ENCODE results near the gene LAMA2. TPM values are rescaled to one million over a fixed set of nuclear protein-coding genes. Genes with fewer than 3 reads are reported as not detected.

The LAMA2 gene
- total and polyA plus RNA-seq, 2 donors (not counting 3 experiments of a cell fraction or from before 2014, with no cell fraction given) = 0.51 to 0.75 TPM

DNA sequence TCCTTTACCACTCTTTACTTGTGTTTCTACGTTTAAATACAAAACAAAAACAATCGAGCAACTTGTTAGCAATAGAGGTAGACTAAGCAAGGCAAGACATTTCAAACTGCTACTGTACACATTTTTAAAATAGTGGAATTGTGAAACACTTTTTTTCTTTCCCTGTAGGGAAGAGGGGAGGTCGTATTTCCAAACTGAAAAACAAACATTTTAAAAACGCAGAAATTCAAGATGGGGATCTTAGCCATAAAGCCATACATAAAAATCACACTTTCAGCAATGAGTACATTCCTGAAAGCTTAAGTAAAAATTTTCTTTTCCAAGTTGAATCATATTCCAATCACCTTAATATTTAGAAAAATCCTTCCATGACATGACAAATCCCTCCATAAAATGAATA is 267.6 kb downstream of the LAMA2 start:
- no peak overlapping the region for H3K27ac ChIP-seq (ENCODE audit: insufficient read depth, low read depth, low read length)
- no peaks in the 10 kb centered on the region for H3K79me2 ChIP-seq (ENCODE audit: control insufficient read depth, insufficient read depth, low read length)
- no peak overlapping the region for H3K4me3 ChIP-seq (replicated peaks in 1 of 3; ENCODE audit: insufficient read depth in 1 of 3, low read depth in 1 of 3, low read length in 3 of 3)
- no peaks in the 10 kb centered on the region for H4K20me1 ChIP-seq (replicated peaks; ENCODE audit: control insufficient read depth, extremely low read depth, insufficient read depth, low read length)
- CTCF ChIA-PET = no interaction called here
- DNase-seq (ENCODE audit: low read depth, low spot score) (no peak), FAIRE-seq (no peak)
- H3K9me3 ChIP-seq (replicated peaks; ENCODE audit: control insufficient read depth, insufficient read depth, low read length) = no peaks in the 10 kb centered on the region
- H3K36me3 ChIP-seq (ENCODE audit: control insufficient read depth in 2 of 2, extremely low read depth in 1 of 2, insufficient read depth in 2 of 2, low read length in 2 of 2) = no peaks in the 10 kb centered on the region
- no peak overlapping the region for H3K9ac ChIP-seq (replicated peaks; ENCODE audit: extremely low read depth, insufficient read depth, low read length)
- H3K4me1 ChIP-seq (ENCODE audit: control insufficient read depth, extremely low read depth, insufficient read depth, low read length) = no peaks in the 10 kb centered on the region
- no peak for TF ChIP-seq JUN (IDR thresholded peaks at IDR 0.05; ENCODE audit: borderline replicate concordance, insufficient read depth, insufficient read length, low read depth)
- TF ChIP-seq FOS (IDR thresholded peaks at IDR 0.05; ENCODE audit: borderline replicate concordance, insufficient read depth, low read length) = no peak
- TF ChIP-seq MAX (IDR thresholded peaks at IDR 0.05; ENCODE audit: insufficient read depth, insufficient read length) = no peak
- TF ChIP-seq, protein P1, sequence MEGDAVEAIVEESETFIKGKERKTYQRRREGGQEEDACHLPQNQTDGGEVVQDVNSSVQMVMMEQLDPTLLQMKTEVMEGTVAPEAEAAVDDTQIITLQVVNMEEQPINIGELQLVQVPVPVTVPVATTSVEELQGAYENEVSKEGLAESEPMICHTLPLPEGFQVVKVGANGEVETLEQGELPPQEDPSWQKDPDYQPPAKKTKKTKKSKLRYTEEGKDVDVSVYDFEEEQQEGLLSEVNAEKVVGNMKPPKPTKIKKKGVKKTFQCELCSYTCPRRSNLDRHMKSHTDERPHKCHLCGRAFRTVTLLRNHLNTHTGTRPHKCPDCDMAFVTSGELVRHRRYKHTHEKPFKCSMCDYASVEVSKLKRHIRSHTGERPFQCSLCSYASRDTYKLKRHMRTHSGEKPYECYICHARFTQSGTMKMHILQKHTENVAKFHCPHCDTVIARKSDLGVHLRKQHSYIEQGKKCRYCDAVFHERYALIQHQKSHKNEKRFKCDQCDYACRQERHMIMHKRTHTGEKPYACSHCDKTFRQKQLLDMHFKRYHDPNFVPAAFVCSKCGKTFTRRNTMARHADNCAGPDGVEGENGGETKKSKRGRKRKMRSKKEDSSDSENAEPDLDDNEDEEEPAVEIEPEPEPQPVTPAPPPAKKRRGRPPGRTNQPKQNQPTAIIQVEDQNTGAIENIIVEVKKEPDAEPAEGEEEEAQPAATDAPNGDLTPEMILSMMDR (IDR thresholded peaks at IDR 0.05; ENCODE audit: extremely low read depth in 1 of 2, insufficient read depth in 1 of 2, low read depth in 1 of 2, low read length in 2 of 2) = no peak
- TF ChIP-seq EZH2 (IDR thresholded peaks at IDR 0.05; ENCODE audit: borderline replicate concordance, low read depth, low read length, severe bottlenecking) = no peak
- no peak for TF ChIP-seq POLR2AphosphoS5 (IDR thresholded peaks at IDR 0.05; ENCODE audit: insufficient read depth, low read depth, low read length)
- no peak for TF ChIP-seq GATA2 (IDR thresholded peaks at IDR 0.05; ENCODE audit: insufficient read depth, insufficient read length, low read depth, low read length)
- no peak for TF ChIP-seq MYC (IDR thresholded peaks at IDR 0.05; ENCODE audit: low read depth, low read length)
- TF ChIP-seq POLR2A (IDR thresholded peaks at IDR 0.05; ENCODE audit: low read depth, low read length) = no peak
- no peak overlapping the region for H2AFZ ChIP-seq (ENCODE audit: low read depth, low read length)
- H3K4me2 ChIP-seq (ENCODE audit: insufficient read depth, low read length) = no peak overlapping the region
- POLR2A ChIA-PET = no interaction called here
- dilution Hi-C loops (cut with MboI; ENCODE audit: extremely low pct_ligation_motif_present, low sequenced_read_pairs) = no loop called here
- H3K9me1 ChIP-seq (replicated peaks; ENCODE audit: control insufficient read depth, extremely low read depth, insufficient read depth, low read length) = no peaks in the 10 kb centered on the region
- intact Hi-C loops (cut with micrococcal nuclease) = no loop called here
- H3K27me3 ChIP-seq (ENCODE audit: control insufficient read depth in 2 of 2, insufficient read depth in 2 of 2, low read length in 2 of 2) = peaks cover 0 to 2% of the 10 kb centered on the region in 2 experiments
- BruUV-seq (replicated peaks) = no TSS peak

Data from endothelial cell of umbilical vein (primary cell).